ENCODE data around the gene ZNF512B. TPM values are rescaled to one million over a fixed set of nuclear protein-coding genes. Genes with fewer than 3 reads are reported as not detected.
A peak's percentile ranks its signal among the peaks of the same experiment; 100 is the strongest.

ZNF512B gene
- total RNA-seq, 1 donor from 2014 or later: 34.0 TPM

DNA sequence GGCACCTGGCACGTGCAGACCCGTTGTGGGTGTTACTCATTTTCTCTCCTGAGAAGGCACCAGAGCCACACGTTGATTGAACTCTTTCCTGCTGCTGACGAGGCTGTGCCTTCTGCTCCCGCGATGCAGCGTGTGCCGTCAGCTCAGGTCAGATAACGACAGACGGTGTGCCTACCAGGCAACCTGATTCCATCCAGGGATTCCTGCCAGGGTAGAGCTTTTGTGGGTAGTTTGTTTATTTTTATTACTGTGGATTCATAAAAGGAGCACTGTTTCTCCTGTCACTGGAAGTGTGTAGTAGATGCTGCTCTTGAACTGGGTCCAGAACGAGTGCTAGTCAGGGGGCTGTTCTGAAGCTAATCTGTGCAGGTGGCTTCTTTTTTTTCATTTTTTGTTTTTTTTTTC, 31.9 kb upstream of the ZNF512B start:
- peaks cover 17% of the 10 kb centered on the region for H3K36me3 Mint-ChIP-seq (ENCODE audit: low read depth)
- no peaks in the 10 kb centered on the region for H3K27me3 Mint-ChIP-seq (ENCODE audit: low read depth)
- no peak overlapping the region for H3K27ac Mint-ChIP-seq (ENCODE audit: unreplicated experiment)
- no peak for DNase-seq (ENCODE audit: low read depth, low spot score)
- H3K9me3 Mint-ChIP-seq: no peaks in the 10 kb centered on the region
- H3K4me1 Mint-ChIP-seq: no peaks in the 10 kb centered on the region
- H3K4me3 Mint-ChIP-seq: no peak overlapping the region
- TF ChIP-seq, protein P1, sequence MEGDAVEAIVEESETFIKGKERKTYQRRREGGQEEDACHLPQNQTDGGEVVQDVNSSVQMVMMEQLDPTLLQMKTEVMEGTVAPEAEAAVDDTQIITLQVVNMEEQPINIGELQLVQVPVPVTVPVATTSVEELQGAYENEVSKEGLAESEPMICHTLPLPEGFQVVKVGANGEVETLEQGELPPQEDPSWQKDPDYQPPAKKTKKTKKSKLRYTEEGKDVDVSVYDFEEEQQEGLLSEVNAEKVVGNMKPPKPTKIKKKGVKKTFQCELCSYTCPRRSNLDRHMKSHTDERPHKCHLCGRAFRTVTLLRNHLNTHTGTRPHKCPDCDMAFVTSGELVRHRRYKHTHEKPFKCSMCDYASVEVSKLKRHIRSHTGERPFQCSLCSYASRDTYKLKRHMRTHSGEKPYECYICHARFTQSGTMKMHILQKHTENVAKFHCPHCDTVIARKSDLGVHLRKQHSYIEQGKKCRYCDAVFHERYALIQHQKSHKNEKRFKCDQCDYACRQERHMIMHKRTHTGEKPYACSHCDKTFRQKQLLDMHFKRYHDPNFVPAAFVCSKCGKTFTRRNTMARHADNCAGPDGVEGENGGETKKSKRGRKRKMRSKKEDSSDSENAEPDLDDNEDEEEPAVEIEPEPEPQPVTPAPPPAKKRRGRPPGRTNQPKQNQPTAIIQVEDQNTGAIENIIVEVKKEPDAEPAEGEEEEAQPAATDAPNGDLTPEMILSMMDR (conservative IDR thresholded peaks at IDR 0.05): no peak

- Mint-ChIP-seq H3K27ac (ENCODE audit: unreplicated experiment) (no peak overlapping the region), H3K27me3 (ENCODE audit: low read depth) (no peaks in the 10 kb centered on the region), H3K4me1 (no peaks in the 10 kb centered on the region), H3K4me3 (no peak overlapping the region), H3K36me3 (ENCODE audit: low read depth) (peaks cover 17% of the 10 kb centered on the region), H3K9me3 (no peaks in the 10 kb centered on the region)
- no peak for DNase-seq (ENCODE audit: low read depth, low spot score)
- TF ChIP-seq, protein P1 (conservative IDR thresholded peaks at IDR 0.05): no peak
Measured at GRCh38 chr20:64000906-64001305, 31.2 kb upstream of the ZNF512B start.

- TF ChIP-seq, protein P1 (conservative IDR thresholded peaks at IDR 0.05): no peak
- Mint-ChIP-seq H3K4me3 (peak overlapping the region; percentile 45), H3K27me3 (ENCODE audit: low read depth) (no peaks in the 10 kb centered on the region), H3K4me1 (peaks cover 40% of the 10 kb centered on the region), H3K36me3 (ENCODE audit: low read depth) (peaks cover 7% of the 10 kb centered on the region), H3K27ac (ENCODE audit: unreplicated experiment) (no peak overlapping the region), H3K9me3 (no peaks in the 10 kb centered on the region)
- DNase-seq (ENCODE audit: low read depth, low spot score): no peak
Measured at GRCh38 chr20:63982937-63983336, 13.2 kb upstream of the ZNF512B start.

DNA sequence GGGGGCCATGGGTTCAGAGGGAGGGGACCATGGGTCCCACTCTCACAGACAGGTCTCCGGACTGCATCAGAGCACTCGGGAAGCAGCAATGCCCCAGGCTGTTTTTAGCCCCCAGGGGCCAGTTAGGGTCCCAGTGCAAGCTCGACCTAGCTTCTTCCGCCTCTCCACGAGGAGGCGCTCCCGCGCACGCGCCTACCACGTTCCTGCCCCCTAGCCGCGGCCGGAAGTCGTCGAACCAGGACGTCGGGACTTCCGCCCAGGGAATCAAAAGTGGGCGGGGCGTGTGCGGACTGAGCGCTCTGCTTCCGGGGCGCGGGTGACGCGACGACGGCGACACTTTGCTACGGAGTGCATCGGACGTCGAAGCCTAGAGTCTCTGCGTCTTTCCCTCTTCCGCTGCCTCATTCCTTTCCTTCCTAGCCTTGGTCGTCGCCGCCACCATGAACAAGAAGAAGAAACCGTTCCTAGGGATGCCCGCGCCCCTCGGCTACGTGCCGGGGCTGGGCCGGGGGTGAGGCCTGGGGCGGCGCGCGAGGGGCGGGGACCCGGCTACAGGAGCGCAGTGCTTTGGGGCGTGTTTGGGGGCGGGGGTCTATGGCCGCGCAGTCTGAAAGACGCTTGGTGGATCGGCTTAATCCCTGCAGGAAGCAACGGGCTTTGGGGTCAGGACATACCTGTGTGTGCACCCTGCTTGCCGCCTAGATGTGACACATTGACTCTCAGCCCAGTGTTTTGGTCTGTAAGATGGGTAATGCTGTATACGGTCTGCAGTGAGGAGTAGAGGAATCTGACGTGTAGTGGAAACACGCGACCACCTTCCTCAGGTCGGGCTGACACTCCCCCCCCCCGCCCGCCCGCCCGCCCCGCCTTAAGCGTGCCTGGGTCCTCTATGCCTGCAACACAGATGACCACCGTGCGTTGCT, 11.3 kb upstream of the ZNF512B start, which contains the start of gene PRPF6:
Gene PRPF6 (plus strand): TSS at position 327 of the 923 bp plus-strand sequence. CDS start 114 bp downstream, at position 441.
- DNase-seq (ENCODE audit: low read depth, low spot score): peak; percentile 93
- Mint-ChIP-seq H3K36me3 (ENCODE audit: low read depth) (peaks cover 5% of the 10 kb centered on the region), H3K27me3 (ENCODE audit: low read depth) (no peaks in the 10 kb centered on the region), H3K4me3 (peak within 1 kb of the TSS; percentile 96), H3K27ac (ENCODE audit: unreplicated experiment) (peak within 1 kb of the TSS; percentile 94), H3K9me3 (no peaks in the 10 kb centered on the region), H3K4me1 (peaks cover 40% of the 10 kb centered on the region)
- TF ChIP-seq, protein P1 (conservative IDR thresholded peaks at IDR 0.05): peak; percentile 84

- TF ChIP-seq, protein P1 (conservative IDR thresholded peaks at IDR 0.05): no peak
- Mint-ChIP-seq H3K36me3 (ENCODE audit: low read depth) (peaks cover 5% of the 10 kb centered on the region), H3K27me3 (ENCODE audit: low read depth) (no peaks in the 10 kb centered on the region), H3K4me3 (peak overlapping the region; percentile 96), H3K4me1 (peaks cover 40% of the 10 kb centered on the region), H3K9me3 (no peaks in the 10 kb centered on the region), H3K27ac (ENCODE audit: unreplicated experiment) (peak overlapping the region; percentile 57)
- DNase-seq (ENCODE audit: low read depth, low spot score): no peak
Measured at GRCh38 chr20:63980317-63980805, 10.6 kb upstream of the ZNF512B start.

All from neural crest cell (in vitro differentiated cells).